HG02588 (cell line): ENCODE results near the gene CPED1.
"Not testable (repeated sequence)": the region's sequence is repeated elsewhere in the genome, so short reads cannot be mapped to it uniquely, and the experiment has no call there.

Experiments
- ATAC-seq: cut with Tn5 transposase; IDR thresholded peaks from one replicate; pipeline ENCODE4 v1.9.1; 2021; ENCODE audit warnings: mild to moderate bottlenecking, moderate library complexity; ENCODE audit not compliant: unreplicated experiment

CPED1 gene

DNA sequence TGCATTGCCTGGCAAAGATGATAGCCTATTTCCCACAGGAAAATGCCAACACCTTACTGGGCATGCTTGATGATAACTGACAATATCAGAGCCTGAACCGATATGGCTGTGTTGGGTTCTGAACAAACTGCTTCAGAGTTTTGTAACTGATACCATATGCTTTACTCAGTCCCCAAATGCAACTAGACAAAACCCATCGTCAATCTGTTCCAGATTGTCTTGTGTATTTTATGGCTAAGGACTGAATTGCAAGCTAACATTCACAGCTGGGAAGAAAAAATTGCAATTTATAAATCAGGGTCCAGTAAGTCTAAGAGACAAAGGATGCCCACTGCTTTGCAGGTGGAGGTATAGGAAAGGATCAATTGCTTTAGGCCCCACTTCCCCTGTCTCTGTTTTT lies 223.5 kb downstream of the CPED1 start:
- ATAC-seq = no peak

DNA sequence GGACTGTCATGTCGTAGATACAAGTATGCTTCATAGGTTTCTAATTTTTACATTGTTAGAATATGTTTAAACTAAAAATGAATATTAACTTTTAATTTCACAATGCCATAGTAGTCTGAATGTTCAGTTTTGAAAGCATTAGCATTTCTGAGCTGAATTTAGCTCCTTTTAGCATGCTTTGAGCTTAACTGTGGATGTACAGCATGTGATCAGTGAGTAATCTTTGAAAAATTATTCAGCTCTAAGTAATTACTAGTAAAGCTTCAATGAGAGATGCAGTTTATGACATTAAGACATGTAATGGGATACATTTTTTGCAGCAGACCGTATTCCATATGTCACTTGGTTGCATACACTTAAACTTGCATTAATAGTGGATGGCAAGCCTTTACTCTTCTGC lies 226.1 kb downstream of the CPED1 start:
- ATAC-seq = no peak

DNA sequence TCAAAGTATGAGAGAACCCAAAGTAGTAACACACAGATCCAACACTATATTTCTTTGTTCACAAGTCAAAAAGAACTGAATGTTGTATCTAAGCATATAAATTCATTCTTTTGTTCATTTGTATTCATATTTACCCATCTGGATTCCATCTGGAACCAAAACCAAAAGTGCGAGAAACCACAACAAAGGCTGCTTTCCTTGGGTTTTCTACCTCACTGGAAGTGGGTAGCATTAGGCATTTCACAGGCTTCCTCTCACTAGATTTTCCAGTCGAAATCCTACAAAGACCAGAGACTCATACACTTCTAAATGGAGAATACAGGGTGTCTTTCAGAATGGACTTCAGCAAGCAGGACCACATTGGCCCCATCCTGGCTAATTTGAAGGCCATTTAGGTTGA lies 230.5 kb downstream of the CPED1 start:
- ATAC-seq = no peak

DNA sequence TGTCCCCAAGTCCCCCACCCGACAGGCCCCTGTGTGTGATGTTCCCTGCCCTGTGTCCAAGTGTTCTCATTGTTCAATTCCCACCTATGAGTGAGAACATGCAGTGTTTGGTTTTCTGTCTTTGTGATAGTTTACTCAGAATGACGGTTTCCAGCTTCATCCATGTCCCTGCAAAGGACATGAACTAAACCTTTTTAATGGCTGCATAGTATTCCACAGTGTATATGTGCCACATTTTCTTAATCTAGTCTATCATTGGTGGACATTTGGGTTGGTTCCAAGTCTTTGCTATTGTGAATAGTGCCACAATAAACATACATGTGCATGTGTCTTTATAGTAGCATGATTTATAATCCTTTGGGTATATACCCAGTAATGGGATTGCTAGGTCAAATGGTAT lies 232.6 kb downstream of the CPED1 start:
- not testable (repeated sequence) for ATAC-seq

DNA sequence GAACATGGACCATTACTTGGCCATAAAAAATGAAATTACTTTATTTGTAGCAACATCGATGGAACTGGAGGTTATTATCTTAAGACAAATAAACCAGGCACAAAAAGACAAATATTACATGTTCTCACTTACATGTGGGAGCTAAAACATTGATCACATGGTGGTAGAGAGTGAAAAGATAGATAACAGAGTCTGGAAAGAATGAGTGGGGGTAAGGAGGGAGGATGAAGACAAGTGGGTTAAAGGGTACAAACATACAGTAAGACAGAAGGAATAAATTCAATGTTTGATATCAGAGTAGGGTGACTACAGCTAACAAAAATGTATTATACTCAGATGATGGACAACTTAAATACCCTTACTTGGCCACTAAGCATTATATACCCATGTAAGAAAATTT lies 240.3 kb downstream of the CPED1 start:
- ATAC-seq = no peak

DNA sequence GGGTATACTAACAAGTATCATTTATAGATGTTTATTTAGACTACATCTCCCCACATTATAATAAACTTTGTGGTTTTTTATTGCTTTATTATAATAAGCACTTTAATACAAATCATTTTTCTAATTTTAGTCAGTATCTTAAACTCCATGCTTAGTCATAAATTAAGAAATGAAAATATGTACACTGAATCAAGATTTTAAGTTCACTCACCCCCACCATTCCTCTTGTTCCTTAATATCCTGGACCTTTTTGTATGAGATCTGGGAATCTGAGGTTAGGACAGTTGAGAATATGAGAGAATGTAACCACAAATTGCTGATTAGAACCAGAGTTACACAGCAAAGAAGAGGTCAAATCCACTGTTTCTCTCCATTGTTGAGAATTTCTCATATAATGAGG lies 246.7 kb downstream of the CPED1 start:
- no peak for ATAC-seq

DNA sequence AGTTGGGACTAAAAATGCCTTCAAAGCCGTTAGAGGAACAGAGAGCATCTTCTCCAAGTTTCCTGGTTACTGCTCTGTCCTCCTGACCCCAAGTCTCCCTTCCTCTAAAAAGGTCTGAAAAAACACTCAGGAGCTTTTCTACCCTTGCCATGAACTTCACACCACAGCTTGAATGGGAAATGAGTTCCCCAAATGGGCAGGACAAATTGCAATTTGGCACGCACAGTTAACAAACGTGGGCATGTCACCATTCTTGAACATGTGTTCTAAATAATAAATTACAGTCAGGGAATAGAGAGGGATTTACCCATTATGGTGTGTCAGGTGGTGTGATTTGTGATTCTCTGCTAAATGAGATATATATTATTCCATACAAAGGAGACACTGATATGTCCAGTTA lies 249.1 kb downstream of the CPED1 start:
- no peak for ATAC-seq

DNA sequence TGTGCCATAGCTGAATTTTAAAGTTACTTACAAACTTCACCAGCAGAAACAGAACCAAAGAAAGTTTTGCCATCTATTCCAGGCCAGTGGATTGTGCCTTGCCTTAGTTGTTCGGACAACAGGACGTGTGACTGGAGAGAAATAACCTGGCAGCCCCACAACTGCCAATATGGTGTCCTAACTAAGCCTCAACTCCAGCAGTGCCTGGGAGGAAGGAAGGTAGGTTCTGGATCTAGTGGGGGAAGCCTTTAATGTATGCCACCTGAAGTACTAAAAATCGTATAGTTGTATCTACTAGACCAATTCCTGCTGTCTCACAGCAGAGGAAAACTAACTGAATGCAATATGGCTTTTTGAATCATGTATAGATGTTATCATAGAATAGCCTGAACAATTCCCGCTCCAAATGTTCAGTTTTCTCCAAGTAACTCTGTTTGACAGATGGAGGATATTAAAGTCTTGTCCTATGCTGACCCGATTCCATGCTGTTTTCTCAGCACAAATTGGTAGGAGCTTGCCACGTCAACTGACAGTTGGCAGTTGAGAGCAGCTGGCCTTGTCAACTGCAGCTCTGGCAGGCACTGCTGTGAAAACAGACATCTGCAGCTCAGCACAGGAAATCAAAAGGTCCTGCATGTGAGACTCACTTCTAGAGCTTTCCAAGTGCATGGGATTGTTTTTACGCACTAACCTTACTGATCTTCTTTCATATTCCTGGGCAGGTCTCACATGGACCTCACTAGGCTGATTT lies 255.8 kb downstream of the CPED1 start:
- no peak for ATAC-seq

DNA sequence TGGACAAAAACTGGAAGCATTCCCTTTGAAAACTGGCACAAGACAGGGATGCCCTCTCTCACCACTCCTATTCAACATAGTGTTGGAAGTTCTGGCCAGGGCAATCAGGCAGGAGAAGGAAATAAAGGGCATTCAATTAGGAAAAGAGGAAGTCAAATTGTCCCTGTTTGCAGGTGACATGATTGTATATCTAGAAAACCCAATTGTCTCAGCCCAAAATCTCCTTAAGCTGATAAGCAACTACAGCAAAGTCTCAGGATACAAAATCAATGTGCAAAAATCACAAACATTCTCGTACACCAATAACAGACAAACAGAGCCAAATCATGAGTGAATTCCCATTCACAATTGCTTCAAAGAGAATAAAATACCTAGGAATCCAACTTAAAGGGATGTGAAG lies 262.9 kb downstream of the CPED1 start:
- ATAC-seq = not testable (repeated sequence)

DNA sequence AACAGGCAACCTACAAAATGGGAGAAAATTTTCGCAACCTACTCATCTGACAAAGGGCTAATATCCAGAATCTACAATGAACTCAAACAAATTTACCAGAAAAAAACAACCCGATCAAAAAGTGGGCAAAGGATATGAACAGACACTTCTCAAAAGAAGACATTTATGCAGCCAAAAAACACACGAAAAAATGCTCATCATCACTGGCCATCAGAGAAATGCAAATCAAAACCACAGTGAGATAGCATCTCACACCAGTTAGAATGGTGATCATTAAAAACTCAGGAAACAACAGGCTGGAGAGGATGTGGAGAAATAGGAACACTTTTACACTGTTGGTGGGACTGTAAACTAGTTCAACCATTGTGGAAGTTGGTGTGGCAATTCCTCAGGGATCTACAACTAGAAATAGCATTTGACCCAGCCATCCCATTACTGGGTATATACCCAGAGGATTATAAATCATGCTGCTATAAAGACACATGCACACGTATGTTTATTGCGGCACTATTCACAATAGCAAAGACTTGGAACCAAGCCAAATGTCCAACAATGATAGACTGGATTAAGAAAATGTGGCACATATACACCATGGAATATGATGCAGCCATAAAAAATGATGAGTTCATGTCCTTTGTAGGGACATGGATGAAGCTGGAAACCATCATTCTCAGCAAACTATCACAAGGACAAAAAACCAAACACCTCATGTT lies 264.2 kb downstream of the CPED1 start:
- ATAC-seq = not testable (repeated sequence)

DNA sequence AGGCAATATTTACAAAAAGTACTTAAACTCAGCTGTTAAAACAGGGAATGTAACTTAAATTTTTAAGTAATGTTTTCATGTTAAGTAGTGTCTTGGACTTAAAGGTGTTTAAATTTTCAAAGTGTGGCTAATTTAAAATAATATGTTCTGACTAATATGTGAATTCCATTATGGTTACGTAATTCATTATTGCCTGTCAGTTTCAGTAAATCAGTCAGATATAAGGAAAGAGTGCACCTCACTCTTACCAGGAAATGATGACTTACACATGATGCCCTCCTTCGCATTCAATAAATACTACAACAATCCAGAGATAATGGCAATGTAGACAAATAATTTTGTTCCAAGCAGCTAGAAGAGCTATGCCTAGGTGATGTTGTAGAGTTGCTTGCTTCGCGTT lies 271.3 kb downstream of the CPED1 start:
- ATAC-seq = no peak

DNA sequence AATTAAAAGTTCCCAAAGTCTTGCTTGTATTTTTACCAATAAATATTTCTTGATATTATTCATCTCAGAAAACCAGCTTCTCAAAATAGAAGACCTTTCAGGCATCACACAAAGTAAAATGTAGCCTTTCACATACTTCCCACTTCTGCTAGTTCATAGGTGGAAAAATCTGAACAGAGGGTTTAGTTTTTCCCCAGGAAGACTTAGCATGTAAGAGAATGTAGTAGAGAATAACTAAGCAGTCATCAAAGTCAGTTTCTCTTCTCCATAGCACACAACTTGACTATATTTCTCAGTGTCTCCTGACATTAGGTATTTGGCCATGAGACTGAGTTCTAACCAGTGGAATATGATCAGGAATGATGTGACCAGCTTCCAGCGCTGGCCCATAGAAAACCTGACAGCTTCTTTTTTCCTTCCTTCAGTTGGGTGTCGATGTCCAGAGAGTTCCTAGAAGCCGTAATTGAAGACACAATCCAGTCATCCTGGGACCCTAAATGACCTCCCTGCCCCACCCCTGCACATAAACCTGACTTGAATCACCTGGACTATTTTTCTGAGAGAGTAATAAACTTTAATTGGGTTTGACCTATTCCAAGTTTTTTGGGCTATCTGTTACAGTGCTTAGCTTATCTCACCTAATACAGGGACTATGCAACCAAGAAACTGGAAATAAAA lies 272.8 kb downstream of the CPED1 start:
- ATAC-seq = no peak

DNA sequence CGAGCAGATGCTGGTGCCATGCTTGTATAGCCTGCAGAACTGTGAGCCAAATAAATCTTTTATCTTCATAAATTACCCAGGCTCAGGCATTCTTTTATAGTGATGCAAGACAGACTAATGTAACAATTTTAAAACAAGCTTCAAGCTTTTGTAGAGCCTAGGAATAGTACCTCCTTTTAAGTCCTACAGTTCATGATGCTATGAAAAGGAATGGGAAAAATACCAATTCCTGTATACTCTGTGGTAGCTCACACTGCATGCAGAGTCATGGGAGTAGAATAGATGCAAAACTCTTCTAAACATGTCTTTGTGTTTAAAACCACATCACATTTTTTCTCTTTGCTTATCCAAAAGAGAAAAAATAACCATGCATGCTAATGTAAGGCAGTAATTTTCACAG lies 273.7 kb downstream of the CPED1 start:
- no peak for ATAC-seq

DNA sequence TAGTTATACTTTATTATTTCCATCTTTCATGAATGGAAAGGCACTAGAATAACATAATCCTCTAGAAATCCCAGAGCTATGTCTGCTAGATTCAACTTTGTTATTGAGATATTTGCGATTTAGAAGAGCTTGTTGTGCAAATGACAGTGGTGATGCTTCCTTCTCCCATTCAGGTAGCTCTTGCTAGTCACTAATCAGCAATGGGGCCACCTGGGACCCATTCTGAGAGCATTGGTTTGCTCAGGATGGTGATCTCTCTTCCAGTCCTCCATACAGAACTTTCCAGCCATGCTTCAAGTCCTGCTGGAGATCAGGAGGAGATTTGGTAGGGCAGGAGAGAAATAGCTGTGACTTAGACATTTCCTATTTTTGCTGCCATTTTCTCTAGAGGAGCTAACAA lies 274.5 kb downstream of the CPED1 start:
- ATAC-seq = no peak

DNA sequence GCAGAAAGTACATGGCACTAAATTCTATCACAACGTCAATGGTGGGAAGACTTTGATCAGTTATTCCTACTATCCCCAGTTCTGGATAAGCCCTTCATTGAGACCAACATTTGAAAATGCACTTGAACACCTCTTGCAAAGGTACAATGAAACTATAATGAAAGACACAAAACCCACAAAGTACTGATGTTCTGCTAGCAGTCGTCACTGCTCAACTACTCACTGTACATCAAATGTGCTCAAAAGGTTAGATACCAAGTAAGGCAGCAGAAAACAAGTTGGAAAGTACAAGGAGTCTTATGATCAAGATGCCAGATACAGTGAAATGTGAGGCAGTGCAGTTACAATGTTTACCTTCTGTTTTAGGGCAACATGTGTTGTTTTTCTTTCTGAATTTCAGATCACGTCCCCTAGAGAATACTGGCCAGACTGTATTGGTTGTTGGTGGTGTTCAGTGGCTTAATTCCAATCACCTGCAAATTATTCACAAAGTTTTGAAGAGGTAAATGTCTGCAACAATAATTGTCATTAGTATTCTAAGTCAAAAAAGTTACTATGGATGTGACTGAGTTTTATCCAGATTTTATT lies 277.9 kb downstream of the CPED1 start:
- ATAC-seq = no peak

DNA sequence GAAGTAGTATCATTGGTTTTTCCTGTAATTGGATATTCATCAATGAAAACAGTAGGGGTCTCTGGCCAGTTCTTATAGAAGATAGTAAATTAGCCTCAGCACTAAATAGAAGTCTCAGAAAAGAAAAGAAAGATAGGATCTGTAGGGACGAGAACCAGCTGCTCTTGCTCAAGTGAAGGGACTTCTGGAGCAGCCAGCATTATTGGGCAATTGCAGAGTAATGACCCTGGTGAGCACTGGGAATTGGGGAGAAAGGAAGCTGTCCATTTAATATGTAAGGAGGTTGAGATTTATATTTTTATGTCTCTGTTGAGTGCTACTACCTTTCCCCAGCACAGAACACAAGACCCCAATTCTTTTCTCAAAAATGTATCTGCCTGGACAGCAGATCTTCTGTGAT lies 279.1 kb downstream of the CPED1 start:
- ATAC-seq = no peak

DNA sequence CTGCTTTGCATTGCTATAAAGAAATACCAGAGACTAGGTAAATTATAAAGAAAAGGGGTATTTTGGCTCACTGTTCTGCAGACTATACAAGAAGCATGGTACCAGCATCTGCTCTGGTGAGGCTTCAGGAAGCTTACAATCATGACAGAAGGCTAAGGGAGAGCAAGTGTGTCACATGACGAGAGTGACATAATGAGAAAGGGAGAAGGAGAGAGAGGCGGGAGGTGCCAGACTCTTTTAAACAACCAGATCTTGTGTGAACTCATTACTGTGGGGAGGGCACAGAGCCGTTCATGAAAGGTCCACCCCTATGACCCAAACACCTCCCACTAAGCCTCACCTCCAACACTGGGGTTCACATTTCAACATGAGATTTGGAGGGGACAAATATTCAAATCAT lies 281.3 kb downstream of the CPED1 start:
- ATAC-seq = no peak

DNA sequence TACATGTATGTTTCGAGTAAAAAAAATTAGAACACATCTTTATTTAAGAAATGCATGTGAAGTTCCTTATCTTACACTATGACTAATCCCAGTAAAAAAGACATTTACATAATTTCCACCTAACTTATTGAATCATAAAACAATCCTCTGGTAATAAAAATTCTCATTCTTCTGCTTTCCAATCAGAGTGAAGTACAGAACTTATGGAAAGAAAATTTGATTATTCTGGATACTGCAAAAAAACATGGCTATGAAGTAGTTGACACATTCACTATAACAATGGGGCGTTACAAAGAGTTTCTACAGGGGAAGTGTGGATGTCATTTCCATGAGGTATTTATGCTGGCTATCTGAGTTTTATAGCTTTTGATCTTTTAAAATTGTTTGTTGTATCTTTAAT lies 282.6 kb downstream of the CPED1 start:
- no peak for ATAC-seq

DNA sequence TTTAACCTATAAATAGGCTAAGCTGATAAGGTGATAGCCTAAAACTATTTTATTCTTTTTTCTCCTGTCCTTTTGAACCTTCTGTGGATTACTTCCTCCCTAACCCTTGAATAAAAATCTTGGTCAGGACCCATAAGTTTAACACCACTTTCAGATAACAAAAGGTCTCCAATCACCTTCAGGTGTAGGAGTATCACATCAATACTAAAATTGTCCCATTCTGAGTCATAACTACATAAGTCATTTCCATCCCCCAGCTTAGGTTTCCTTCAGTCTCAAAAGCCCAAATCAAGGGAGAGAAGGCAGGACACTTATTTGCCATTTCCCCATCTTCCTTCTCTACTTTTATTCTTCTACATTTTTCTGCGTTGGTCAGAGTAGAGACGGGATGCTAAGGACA lies 283.4 kb downstream of the CPED1 start:
- no peak for ATAC-seq

DNA sequence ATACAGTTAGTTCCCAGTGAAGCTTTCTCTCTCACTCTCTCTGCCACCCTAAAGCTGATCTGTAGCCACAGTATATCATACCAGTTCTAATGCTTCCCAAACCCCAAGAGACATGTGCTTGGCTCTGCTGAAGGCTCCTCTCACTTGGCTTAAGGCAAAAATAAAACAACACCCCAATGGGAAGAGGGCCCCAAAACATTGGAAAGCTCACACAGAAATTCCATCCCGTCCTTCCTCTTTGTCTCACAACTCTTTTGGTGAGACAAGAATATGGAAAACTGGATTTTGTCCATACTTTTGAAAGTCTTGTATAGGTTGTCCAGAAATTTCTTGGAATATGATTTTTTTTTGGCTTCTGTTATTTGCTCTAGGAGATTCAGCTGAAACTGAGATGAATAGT lies 284.2 kb downstream of the CPED1 start:
- no peak for ATAC-seq

DNA sequence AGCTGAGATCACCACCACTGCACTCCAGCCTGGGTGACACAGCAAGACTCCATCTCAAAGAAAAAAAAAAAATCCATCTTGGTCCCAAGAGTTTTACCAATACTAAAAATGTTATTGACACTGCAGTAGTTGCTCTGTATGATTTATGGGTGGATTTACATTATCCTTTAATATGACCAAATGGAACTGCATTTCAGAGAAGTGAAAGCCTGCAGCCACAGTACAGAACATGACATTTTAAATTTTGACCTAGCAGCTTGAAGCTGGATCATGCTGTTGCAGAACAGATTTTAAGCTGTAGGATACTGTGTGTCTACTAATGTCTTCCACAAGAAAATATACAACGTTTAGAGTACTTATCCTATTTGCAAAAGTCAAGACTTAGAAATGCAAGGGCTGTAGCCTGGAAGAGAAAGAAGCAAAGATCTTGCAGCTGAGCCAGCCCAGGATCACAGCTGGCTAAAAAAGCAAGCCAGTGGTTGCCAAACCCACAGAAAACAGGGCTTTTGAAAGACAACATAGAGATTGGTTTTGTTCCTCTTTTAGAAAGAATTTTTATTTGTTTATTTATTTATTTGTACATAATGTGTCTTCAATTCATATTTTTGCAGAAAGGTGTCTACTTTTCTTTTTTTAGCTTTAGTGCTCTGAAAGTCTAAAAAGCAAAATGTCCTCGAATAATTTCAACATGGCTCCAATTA lies 285.1 kb downstream of the CPED1 start:
- ATAC-seq = no peak
